OCI-LY1 (cell line): Measurements from ENCODE around the gene CRHBP.

ENCODE experiments used
- H2AFZ ChIP-seq: fragments of 200-600 bp; sonication (generic), shearing (Covaris generic); 2 replicates; pipeline ENCODE4 v1.6.0; 2014; ENCODE audit warnings: antibody characterized with exemption, mild to moderate bottlenecking, low read length
- H3F3A ChIP-seq: fragments of 200-600 bp; sonication (generic), shearing (Covaris generic); 2 replicates; pipeline ENCODE4 v1.6.0; 2014; ENCODE audit warnings: mild to moderate bottlenecking, antibody characterized with exemption, low read length, moderate library complexity; ENCODE audit not compliant: insufficient read depth
- H3K27ac ChIP-seq: fragments of 200-600 bp; sonication (generic); 2 replicates; pipeline ENCODE4 v1.5.1; 2014; ENCODE audit warnings: low read length, mixed run types, mild to moderate bottlenecking, low read depth; ENCODE audit not compliant: poor library complexity, severe bottlenecking
- H3K27me3 ChIP-seq: fragments of 200-600 bp; sonication (generic); 2 replicates; pipeline ENCODE4 v1.6.0; 2014; ENCODE audit warnings: antibody characterized with exemption, mild to moderate bottlenecking, low read length, moderate library complexity; ENCODE audit not compliant: insufficient read depth
- H3K36me3 ChIP-seq: fragments of 200-600 bp; sonication (generic); 2 replicates; pipeline ENCODE4 v1.6.1; 2014; ENCODE audit warnings: mild to moderate bottlenecking, antibody characterized with exemption, low read length, moderate library complexity, mixed read lengths; ENCODE audit not compliant: insufficient read depth
- H3K4me1 ChIP-seq: fragments of 200-600 bp; sonication (generic); 2 replicates; pipeline ENCODE4 v1.5.1; 2014; ENCODE audit warnings: mild to moderate bottlenecking, low read length, moderate library complexity; ENCODE audit not compliant: insufficient read depth, severe bottlenecking
- H3K4me2 ChIP-seq: fragments of 200-600 bp; sonication (generic), shearing (Covaris generic); 2 replicates; pipeline ENCODE4 v1.6.1; 2014; ENCODE audit warnings: low read length
- H3K4me3 ChIP-seq: fragments of 200-600 bp; sonication (generic); 2 replicates; pipeline ENCODE4 v1.5.1; 2014; ENCODE audit warnings: low read length, low read depth, mild to moderate bottlenecking, mixed read lengths; ENCODE audit not compliant: poor library complexity, severe bottlenecking
- H3K79me2 ChIP-seq: fragments of 200-600 bp; shearing (Covaris generic); 2 replicates; pipeline ENCODE4 v1.6.1; 2016; ENCODE audit warnings: mixed run types, low read length, mixed read lengths; ENCODE audit not compliant: insufficient read depth
- H3K9ac ChIP-seq: fragments of 200-600 bp; sonication (generic), shearing (Covaris generic); 2 replicates; pipeline ENCODE4 v1.6.1; 2014; ENCODE audit warnings: mild to moderate bottlenecking, low read length, mixed read lengths
- H3K9me2 ChIP-seq: fragments of 200-600 bp; sonication (generic), shearing (Covaris generic); 2 replicates; pipeline ENCODE4 v1.6.1; 2014; ENCODE audit warnings: low read depth, mild to moderate bottlenecking, low read length, mixed read lengths
- H3K9me3 ChIP-seq: fragments of 200-600 bp; shearing (Covaris generic); 2 replicates; pipeline ENCODE4 v1.6.1; 2014; ENCODE audit warnings: low read length, mixed read lengths
- H4K20me1 ChIP-seq: fragments of 200-600 bp; sonication (generic), shearing (Covaris generic); 2 replicates; pipeline ENCODE4 v1.6.0; 2016; ENCODE audit warnings: mild to moderate bottlenecking, low read length; ENCODE audit not compliant: insufficient read depth
- CTCF ChIP-seq: fragments of 200-600 bp; sonication (generic), shearing (Covaris generic); IDR thresholded peaks from 2 replicates; pipeline ENCODE4 v1.5.1; 2017; ENCODE audit warnings: mild to moderate bottlenecking, antibody characterized with exemption, low read length, moderate library complexity, mixed read lengths
- EZH2 ChIP-seq: fragments of 200-600 bp; sonication (generic), shearing (Covaris generic); IDR thresholded peaks from 2 replicates; pipeline ENCODE4 v1.8.0; 2017; ENCODE audit warnings: borderline replicate concordance, mixed run types, mild to moderate bottlenecking, antibody characterized with exemption, low read length, moderate library complexity, mixed read lengths

The CRHBP gene

DNA sequence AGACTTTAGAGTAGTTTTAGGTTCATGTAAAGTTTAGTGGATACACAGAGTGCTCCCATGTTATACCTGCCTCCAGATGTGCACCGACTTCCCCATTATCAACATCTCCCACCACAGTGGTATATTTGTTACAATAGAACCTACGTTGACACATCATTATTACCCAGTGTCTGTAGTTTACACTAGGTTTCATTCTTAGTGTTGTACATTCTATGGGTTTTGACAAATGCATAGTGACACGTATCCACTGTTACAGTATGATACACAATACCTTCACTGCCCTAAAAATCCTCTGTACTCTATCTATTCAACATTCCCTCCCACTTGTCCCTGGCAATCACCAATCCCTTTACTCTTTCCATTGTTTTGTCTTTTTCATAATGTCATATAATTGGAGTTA, 34.3 kb upstream of the CRHBP start:
- no peak overlapping the region for H3K4me2 ChIP-seq

DNA sequence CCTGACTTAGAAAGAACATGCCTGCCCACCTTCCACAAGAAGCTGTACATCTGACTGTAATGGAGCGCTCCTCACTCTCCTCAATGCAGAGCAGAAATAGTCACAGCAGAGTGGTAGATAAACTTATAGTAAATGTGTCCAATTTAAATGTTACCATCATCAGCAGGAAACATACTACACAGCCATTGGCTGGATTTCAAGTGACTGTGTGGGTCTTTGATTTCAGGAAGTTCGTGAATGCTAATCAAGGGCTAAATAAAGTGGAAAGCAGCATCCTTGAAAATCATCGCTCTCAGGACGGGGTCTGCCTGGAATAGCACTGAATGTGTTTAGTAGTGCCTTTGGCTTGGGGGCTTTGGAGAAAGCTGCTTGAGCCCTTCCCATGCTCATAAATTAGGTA, 32.4 kb upstream of the CRHBP start:
- no peak overlapping the region for H3K4me2 ChIP-seq
- H3F3A ChIP-seq: no peaks in the 10 kb centered on the region
- no peaks in the 10 kb centered on the region for H3K9me3 ChIP-seq
- H3K9ac ChIP-seq: no peak overlapping the region
- peaks cover 26% of the 10 kb centered on the region; the same call in 1 of the 2 replicates for H3K36me3 ChIP-seq
- no peak overlapping the region for H3K4me3 ChIP-seq
- no peak overlapping the region for H2AFZ ChIP-seq
- no peaks in the 10 kb centered on the region for H4K20me1 ChIP-seq
- no peaks in the 10 kb centered on the region for H3K4me1 ChIP-seq
- no peaks in the 10 kb centered on the region for H3K9me2 ChIP-seq
- H3K27ac ChIP-seq: no peak overlapping the region
- no peaks in the 10 kb centered on the region for H3K27me3 ChIP-seq
- TF ChIP-seq CTCF (no peak), EZH2 (no peak)
- H3K79me2 ChIP-seq: no peaks in the 10 kb centered on the region

More for the DNA sequence above, 34.3 kb upstream of the CRHBP start:
- Histone ChIP-seq H2AFZ (no peak overlapping the region), H4K20me1 (no peaks in the 10 kb centered on the region), H3K9me2 (no peaks in the 10 kb centered on the region), H3K27ac (no peak overlapping the region), H3K27me3 (no peaks in the 10 kb centered on the region), H3K4me3 (no peak overlapping the region), H3K79me2 (no peaks in the 10 kb centered on the region), H3F3A (no peaks in the 10 kb centered on the region), H3K9ac (no peak overlapping the region), H3K36me3 (peaks cover 32% of the 10 kb centered on the region), H3K4me1 (no peaks in the 10 kb centered on the region), H3K9me3 (no peaks in the 10 kb centered on the region)
- no peak for TF ChIP-seq EZH2
- TF ChIP-seq CTCF: no peak

- Histone ChIP-seq H3K4me2 (no peak overlapping the region), H3K79me2 (no peaks in the 10 kb centered on the region), H3K27ac (no peak overlapping the region), H3K4me3 (no peak overlapping the region), H3K4me1 (no peaks in the 10 kb centered on the region), H2AFZ (no peak overlapping the region), H3K27me3 (no peaks in the 10 kb centered on the region), H3K9me2 (no peaks in the 10 kb centered on the region), H3K9ac (no peak overlapping the region), H3F3A (no peaks in the 10 kb centered on the region), H3K9me3 (no peaks in the 10 kb centered on the region), H3K36me3 (peaks cover 10% of the 10 kb centered on the region; the same call in 1 of the 2 replicates), H4K20me1 (no peaks in the 10 kb centered on the region)
- no peak for TF ChIP-seq EZH2
Measured at GRCh38 chr5:76926329-76927105, 26.3 kb upstream of the CRHBP start.

- H3K4me1 ChIP-seq: no peaks in the 10 kb centered on the region
- H3K4me2 ChIP-seq: no peak overlapping the region
- H3K9me3 ChIP-seq: no peaks in the 10 kb centered on the region
- H3K4me3 ChIP-seq: no peak overlapping the region
- no peaks in the 10 kb centered on the region for H3K9me2 ChIP-seq
- H3F3A ChIP-seq: no peaks in the 10 kb centered on the region
- H3K79me2 ChIP-seq: no peaks in the 10 kb centered on the region
- H3K27me3 ChIP-seq: no peaks in the 10 kb centered on the region
- H3K27ac ChIP-seq: no peak overlapping the region
- H3K36me3 ChIP-seq: peaks cover 10% of the 10 kb centered on the region; the same call in 1 of the 2 replicates
- no peaks in the 10 kb centered on the region for H4K20me1 ChIP-seq
- TF ChIP-seq CTCF (no peak), EZH2 (no peak)
- no peak overlapping the region for H2AFZ ChIP-seq
- H3K9ac ChIP-seq: no peak overlapping the region
Measured at GRCh38 chr5:76927961-76928360, 24.9 kb upstream of the CRHBP start.
